Measurements from ENCODE around the gene TNK1. TPM values are rescaled to one million over a fixed set of nuclear protein-coding genes. Genes with fewer than 3 reads are reported as not detected.

TNK1 gene
- total RNA-seq, 1 donor from 2014 or later, result 9.9 TPM

- no peak for DNase-seq (ENCODE audit: low spot score in 2 of 2, unreplicated experiment in 2 of 2)
- H3K9me3 Mint-ChIP-seq, result no peaks in the 10 kb centered on the region
- peak overlapping the region; percentile 98 for H3K27ac Mint-ChIP-seq
These were observed 32.2 kb upstream of the TNK1 start for GRCh38 chr17:7348478-7349242.

GRCh38 chr17:7351665-7352502 lies 29.0 kb upstream of the TNK1 start, which contains the start of gene KCTD11:
Gene KCTD11 (plus strand): TSS chr17:7352162.
- Mint-ChIP-seq H3K4me1 (peaks cover 58% of the 10 kb centered on the region), H3K4me3 (peak within 1 kb of the TSS; percentile 86), H3K9me3 (no peaks in the 10 kb centered on the region), H3K27me3 (ENCODE audit: low read depth) (no peaks in the 10 kb centered on the region), H3K36me3 (no peaks in the 10 kb centered on the region), H3K27ac (peak within 1 kb of the TSS; percentile 98)
- DNase-seq (ENCODE audit: low spot score in 2 of 2, unreplicated experiment in 2 of 2), result peak; percentile 88 to 92
- no peak for TF ChIP-seq CTCF (IDR thresholded peaks at IDR 0.05; ENCODE audit: unreplicated experiment)

More at GRCh38 chr17:7348478-7349242, 32.2 kb upstream of the TNK1 start:
- Mint-ChIP-seq H3K4me3 (no peak overlapping the region), H3K4me1 (peaks cover 36% of the 10 kb centered on the region), H3K36me3 (no peaks in the 10 kb centered on the region), H3K27me3 (ENCODE audit: low read depth) (peaks cover 1% of the 10 kb centered on the region)
- TF ChIP-seq CTCF (IDR thresholded peaks at IDR 0.05; ENCODE audit: unreplicated experiment), result no peak

- peak overlapping the region; percentile 94 for H3K27ac Mint-ChIP-seq
- H3K9me3 Mint-ChIP-seq, result no peaks in the 10 kb centered on the region
- peak; percentile 54 for TF ChIP-seq CTCF (IDR thresholded peaks at IDR 0.05; ENCODE audit: unreplicated experiment)
- H3K4me1 Mint-ChIP-seq, result peaks cover 58% of the 10 kb centered on the region
- H3K36me3 Mint-ChIP-seq, result no peaks in the 10 kb centered on the region
- no peaks in the 10 kb centered on the region for H3K27me3 Mint-ChIP-seq (ENCODE audit: low read depth)
- peak overlapping the region; percentile 82 for H3K4me3 Mint-ChIP-seq
- DNase-seq (ENCODE audit: low spot score in 2 of 2, unreplicated experiment in 2 of 2), result no peak
These were observed 28.4 kb upstream of the TNK1 start for GRCh38 chr17:7352503-7352889.

- H3K27ac Mint-ChIP-seq, result peak overlapping the region; percentile 94
- no peaks in the 10 kb centered on the region for H3K36me3 Mint-ChIP-seq
- TF ChIP-seq CTCF (IDR thresholded peaks at IDR 0.05; ENCODE audit: unreplicated experiment), result no peak
- DNase-seq (ENCODE audit: low spot score in 2 of 2, unreplicated experiment in 2 of 2), result no peak
- no peaks in the 10 kb centered on the region for H3K9me3 Mint-ChIP-seq
- H3K27me3 Mint-ChIP-seq (ENCODE audit: low read depth), result no peaks in the 10 kb centered on the region
- peak overlapping the region; percentile 82 for H3K4me3 Mint-ChIP-seq
- H3K4me1 Mint-ChIP-seq, result peaks cover 54% of the 10 kb centered on the region
These were observed 27.8 kb upstream of the TNK1 start for GRCh38 chr17:7352910-7353635.

- peak overlapping the region; percentile 93 for H3K27ac Mint-ChIP-seq
- no peaks in the 10 kb centered on the region for H3K27me3 Mint-ChIP-seq (ENCODE audit: low read depth)
- no peak for TF ChIP-seq CTCF (IDR thresholded peaks at IDR 0.05; ENCODE audit: unreplicated experiment)
- H3K9me3 Mint-ChIP-seq, result no peaks in the 10 kb centered on the region
- H3K4me3 Mint-ChIP-seq, result peak overlapping the region; percentile 30
- H3K4me1 Mint-ChIP-seq, result peaks cover 43% of the 10 kb centered on the region
- H3K36me3 Mint-ChIP-seq, result no peaks in the 10 kb centered on the region
- no peak for DNase-seq (ENCODE audit: low spot score in 2 of 2, unreplicated experiment in 2 of 2)
These were observed 26.5 kb upstream of the TNK1 start for GRCh38 chr17:7354262-7354843.

All from mesothelial cell of epicardium (in vitro differentiated cells).